Panc1 (cell line): Measurements from ENCODE around the gene HAL.

Experiments used
- CTCF ChIP-seq: fragments of 450-650 bp; IDR thresholded peaks from 2 replicates; pipeline ENCODE4 v1.5.1; 2017; ENCODE audit warnings: mild to moderate bottlenecking
- SIN3A ChIP-seq: IDR thresholded peaks from 2 replicates; pipeline ENCODE4 v1.6.1; 2012; ENCODE audit warnings: low read depth, mild to moderate bottlenecking, low read length, moderate library complexity, borderline replicate concordance; ENCODE audit not compliant: insufficient read depth
- TCF7L2 ChIP-seq: IDR thresholded peaks from 2 replicates; pipeline ENCODE4 v1.6.1; 2011; ENCODE audit warnings: mild to moderate bottlenecking, low read depth, low read length, inconsistent platforms

GRCh38 chr12:95942524-95943329 lies 53.4 kb downstream of the HAL start, which contains the start of gene CCDC38:
- TF ChIP-seq CTCF (no peak), TCF7L2 (peak; percentile 95), SIN3A (no peak)
